ENCODE results near the gene DDX17. TPM values are rescaled to one million over a fixed set of nuclear protein-coding genes. Genes with fewer than 3 reads are reported as not detected.

Gene DDX17
- total and polyA plus RNA-seq, 2 of the 8 experiments (the other 6 are each of a cell fraction or from before 2014, with no cell fraction given) = 437 to 441 TPM

DNA sequence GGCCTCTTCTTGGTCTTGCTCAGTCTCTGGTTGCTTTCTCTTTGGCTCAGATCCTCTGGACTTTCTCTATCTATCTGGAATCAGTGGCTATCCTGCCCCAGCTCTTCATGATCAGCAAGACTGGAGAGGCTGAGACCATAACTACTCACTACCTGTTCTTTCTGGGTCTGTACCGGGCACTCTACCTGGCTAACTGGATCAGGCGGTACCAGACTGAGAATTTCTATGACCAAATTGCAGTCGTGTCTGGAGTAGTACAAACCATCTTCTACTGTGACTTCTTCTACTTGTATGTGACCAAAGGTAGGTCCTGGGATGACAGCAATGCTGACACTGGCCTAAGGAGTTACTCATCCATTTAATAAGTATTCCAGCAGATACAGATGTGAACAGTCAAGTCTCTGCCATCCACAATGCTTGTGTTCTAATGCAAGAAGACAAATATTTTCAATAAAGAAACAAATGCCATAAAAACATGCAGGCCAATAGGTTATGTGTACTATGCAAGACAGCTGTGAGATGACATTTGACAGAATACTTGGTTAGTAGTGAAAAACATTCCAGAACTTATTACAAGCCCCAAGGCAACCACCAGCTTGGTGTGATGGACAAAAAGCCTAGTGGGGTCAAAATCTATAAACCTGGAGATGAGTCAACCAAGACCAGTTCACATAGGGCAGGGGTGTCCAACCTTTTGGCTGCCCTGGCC lies 24.8 kb downstream of the DDX17 start:
- Histone ChIP-seq H3K36me3 (ENCODE audit: control insufficient read depth in 2 of 4, insufficient read depth in 4 of 4, low read length in 3 of 4) (peaks cover 33 to 58% (median 49%) of the 10 kb centered on the region in 4 experiments), H2BK15ac (ENCODE audit: low read length) (no peak overlapping the region), H2BK12ac (ENCODE audit: low read depth, low read length) (no peak overlapping the region), H3K4me1 (replicated peaks in 1 of 4; ENCODE audit: control insufficient read depth in 3 of 4, insufficient read depth in 4 of 4, low read length in 3 of 4) (0 out of 7 replicates have a peak, but pooled peaks cover 0 to 3% (median 0%) of the 10 kb centered on the region in 4 experiments), H3K14ac (ENCODE audit: insufficient read length) (no peak overlapping the region), H3K4ac (replicated peaks; ENCODE audit: insufficient read length, low read depth, low read length) (no peak overlapping the region), H3K4me3 (ENCODE audit: extremely low read depth in 1 of 4, insufficient read depth in 2 of 4, low read depth in 3 of 4, low read length in 4 of 4) (no peak overlapping the region), H2BK20ac (ENCODE audit: low read length) (no peak overlapping the region), H3K27ac (ENCODE audit: low read depth, low read length) (no peak overlapping the region; the same call in 1 of the 2 replicates), H4K20me1 (replicated peaks in 1 of 2; ENCODE audit: control insufficient read depth in 1 of 2, insufficient read depth in 2 of 2, low read length in 2 of 2) (peaks cover 1 to 2% of the 10 kb centered on the region in 2 experiments), H4K5ac (ENCODE audit: insufficient read length, low read depth, low read length) (no peak overlapping the region), H3K79me1 (ENCODE audit: low read depth, low read length) (no peaks in the 10 kb centered on the region), H3K23ac (ENCODE audit: insufficient read length) (no peak overlapping the region), H3K4me2 (ENCODE audit: insufficient read depth in 1 of 2, low read depth in 2 of 2, low read length in 2 of 2) (no peak overlapping the region), H3K27me3 (replicated peaks in 1 of 4; ENCODE audit: control insufficient read depth in 3 of 4, extremely low read depth in 1 of 4, insufficient read depth in 3 of 4, low read length in 3 of 4) (no peaks in the 10 kb centered on the region), H3K23me2 (ENCODE audit: low read depth, low read length) (no peaks in the 10 kb centered on the region), H4K91ac (replicated peaks; ENCODE audit: insufficient read length, low read length) (no peak overlapping the region), H4K8ac (ENCODE audit: extremely low read depth, insufficient read depth, low read length) (no peak overlapping the region; the same call in 1 of the 2 replicates), H2AFZ (ENCODE audit: low read length) (no peak overlapping the region), H3K79me2 (ENCODE audit: control insufficient read depth in 1 of 2, insufficient read depth in 2 of 2, low read length in 2 of 2) (no peaks in the 10 kb centered on the region), H2BK5ac (ENCODE audit: low read depth, low read length) (no peak overlapping the region), H2BK120ac (replicated peaks; ENCODE audit: low read depth, low read length) (no peak overlapping the region), H3K56ac (replicated peaks; ENCODE audit: insufficient read length, low read depth, low read length) (no peak overlapping the region), H3K9ac (replicated peaks in 1 of 4; ENCODE audit: extremely low read depth in 1 of 4, low read depth in 3 of 4, low read length in 3 of 4) (no peak overlapping the region), H2AK5ac (ENCODE audit: low read depth, low read length) (no peak overlapping the region), H3K9me3 (ENCODE audit: insufficient read depth in 2 of 2, low read depth in 1 of 2, low read length in 1 of 2) (no peaks in the 10 kb centered on the region), H3K18ac (ENCODE audit: extremely low read depth, low read length) (no peak overlapping the region)
- TF ChIP-seq SIX5 (IDR thresholded peaks at IDR 0.05; ENCODE audit: low read depth, low read length) = no peak
- peak in 1 of 2 experiments; percentile 33; a peak in 1 of 3 replicates for TF ChIP-seq POLR2A (IDR thresholded peaks at IDR 0.05; ENCODE audit: control extremely low read depth in 1 of 2, low read depth in 2 of 2, low read length in 2 of 2)
- ChIA-PET POLR2A (ENCODE audit: partially characterized antibody) (interaction anchor here (0.7 to 40.8 kb wide), 21 partner anchors 6 to 155 kb away, joined by 3 to 1102 read pairs (median 3); partner anchors contain the start of genes DMC1 and KDELR3), CTCF (ENCODE audit: partially characterized antibody) (interaction anchor here (0.6 to 1.8 kb wide), 8 partner anchors 9 to 471 kb away, joined by 3 to 5 read pairs (median 4); partner anchors contain the start of gene KDELR3)
- no peak for FAIRE-seq
- WGBS, 2 experiments (ENCODE audit: extremely low coverage in 1 of 2, insufficient coverage in 1 of 2, insufficient read length in 1 of 2, insufficient replicate concordance in 2 of 2, low coverage in 1 of 2, low lambda C conversion rate in 2 of 2, missing lambda C conversion rate in 1 of 2) = 93% methylated on average over 3 of the region's 3 CpGs; no CpG with 5 or more reads in 1 of the 2 experiments
- no peak for DNase-seq (ENCODE audit: low read depth in 1 of 2, low spot score in 2 of 2)
